ENCODE data around the gene CLDN7.

GRCh38 chr17:7226721-7227710, 35.3 kb downstream of the CLDN7 start:
- TF ChIP-seq CTCF (IDR thresholded peaks at IDR 0.05), result no peak
- TF ChIP-seq POLR2A (IDR thresholded peaks at IDR 0.05), result no peak

Data from adrenal gland (tissue), 5 donors.